ENCODE results near the gene EI24. TPM values are rescaled to one million over a fixed set of nuclear protein-coding genes. Genes with fewer than 3 reads are reported as not detected.

Gene EI24
- total and polyA plus RNA-seq, 9 of the 15 experiments (the other 6 are each of a cell fraction or from before 2014, with no cell fraction given), result 50.4 to 260 (median 168) TPM

GRCh38 chr11:125603207-125603606 lies 33.9 kb downstream of the EI24 start:
- no peak for TF ChIP-seq MTA1 (IDR thresholded peaks at IDR 0.05; ENCODE audit: borderline replicate concordance)
- TF ChIP-seq TRIM28 (IDR thresholded peaks at IDR 0.05), result no peak
- no peak for TF ChIP-seq SMARCE1 (IDR thresholded peaks at IDR 0.05)
- no peak for TF ChIP-seq MIER1 (IDR thresholded peaks at IDR 0.05; ENCODE audit: low read depth)
- no peak for TF ChIP-seq RNF2 (IDR thresholded peaks at IDR 0.05)
- no peak for TF ChIP-seq CCNT2 (IDR thresholded peaks at IDR 0.05; ENCODE audit: borderline replicate concordance, extremely low read depth, insufficient read length, low read depth, low read length)
- TF ChIP-seq TAF9B (IDR thresholded peaks at IDR 0.05; ENCODE audit: partially characterized antibody), result no peak
- TF ChIP-seq, protein P1, sequence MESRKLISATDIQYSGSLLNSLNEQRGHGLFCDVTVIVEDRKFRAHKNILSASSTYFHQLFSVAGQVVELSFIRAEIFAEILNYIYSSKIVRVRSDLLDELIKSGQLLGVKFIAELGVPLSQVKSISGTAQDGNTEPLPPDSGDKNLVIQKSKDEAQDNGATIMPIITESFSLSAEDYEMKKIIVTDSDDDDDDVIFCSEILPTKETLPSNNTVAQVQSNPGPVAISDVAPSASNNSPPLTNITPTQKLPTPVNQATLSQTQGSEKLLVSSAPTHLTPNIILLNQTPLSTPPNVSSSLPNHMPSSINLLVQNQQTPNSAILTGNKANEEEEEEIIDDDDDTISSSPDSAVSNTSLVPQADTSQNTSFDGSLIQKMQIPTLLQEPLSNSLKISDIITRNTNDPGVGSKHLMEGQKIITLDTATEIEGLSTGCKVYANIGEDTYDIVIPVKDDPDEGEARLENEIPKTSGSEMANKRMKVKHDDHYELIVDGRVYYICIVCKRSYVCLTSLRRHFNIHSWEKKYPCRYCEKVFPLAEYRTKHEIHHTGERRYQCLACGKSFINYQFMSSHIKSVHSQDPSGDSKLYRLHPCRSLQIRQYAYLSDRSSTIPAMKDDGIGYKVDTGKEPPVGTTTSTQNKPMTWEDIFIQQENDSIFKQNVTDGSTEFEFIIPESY (CRISPR knock-in tag; IDR thresholded peaks at IDR 0.05), result no peak
- no peak for TF ChIP-seq SLC30A9 (CRISPR knock-in tag; IDR thresholded peaks at IDR 0.05)
- TF ChIP-seq CREM (IDR thresholded peaks at IDR 0.05; ENCODE audit: low read depth), result no peak
- no peak for TF ChIP-seq STAT5B (CRISPR knock-in tag; IDR thresholded peaks at IDR 0.05)
- TF ChIP-seq EZH2 (IDR thresholded peaks at IDR 0.05; ENCODE audit: borderline replicate concordance, low read depth, low read length), result no peak
- in situ Hi-C loops (cut with MboI), result no loop called here
- H3K4me3 ChIP-seq, result no peak overlapping the region
- H4K20me1 ChIP-seq (replicated peaks; ENCODE audit: control insufficient read depth, insufficient read depth, low read length), result no peaks in the 10 kb centered on the region
- no peaks in the 10 kb centered on the region for H3K9me3 ChIP-seq (replicated peaks; ENCODE audit: control insufficient read depth, insufficient read depth, low read depth, low read length)
- no peak for DNase-seq (ENCODE audit: extremely low read depth in 1 of 4, low spot score in 3 of 4)
- no peak for ATAC-seq
- H3K79me2 ChIP-seq (ENCODE audit: control insufficient read depth, insufficient read depth, low read length), result peaks cover 9% of the 10 kb centered on the region
- no peaks in the 10 kb centered on the region for H3K4me1 ChIP-seq (replicated peaks in 1 of 2; ENCODE audit: control insufficient read depth in 2 of 2, insufficient read depth in 2 of 2, low read length in 2 of 2)
- intact Hi-C loops (cut with micrococcal nuclease), result no loop called here
- POLR2A ChIA-PET, result interaction anchor here (0.7 to 1.5 kb wide), 4 partner anchors 8 to 33 kb away, joined by 3 to 8 read pairs (median 4); partner anchors contain the start of gene STT3A
- no peaks in the 10 kb centered on the region for H3K27me3 ChIP-seq (ENCODE audit: control insufficient read depth in 2 of 2, insufficient read depth in 2 of 2, low read length in 2 of 2)
- no peak overlapping the region for H3K9ac ChIP-seq (ENCODE audit: insufficient read depth in 1 of 2, low read depth in 2 of 2, low read length in 2 of 2)
- BruUV-seq (replicated peaks), result no TSS peak
- no peak for FAIRE-seq
- CTCF ChIA-PET (ENCODE audit: low intra/inter-chr PET ratio), result no interaction called here
- no peak overlapping the region for H3K27ac ChIP-seq (ENCODE audit: extremely low read depth, low read depth, low read length)
- peaks cover 92% of the 10 kb centered on the region for H3K36me3 ChIP-seq (ENCODE audit: control insufficient read depth, insufficient read depth, low read length)
- no peak overlapping the region for H3K4me2 ChIP-seq (ENCODE audit: insufficient read depth, low read length)
- H3K9me1 ChIP-seq (ENCODE audit: control insufficient read depth, insufficient read depth, low read length), result no peaks in the 10 kb centered on the region
- H2AFZ ChIP-seq (ENCODE audit: low read depth, low read length), result no peak overlapping the region
- WGBS (ENCODE audit: insufficient coverage, low coverage, missing lambda C conversion rate), result 100% methylated on average over 3 of the region's 3 CpGs
